ENCODE measurements around the gene GLMP.

The GLMP gene

DNA sequence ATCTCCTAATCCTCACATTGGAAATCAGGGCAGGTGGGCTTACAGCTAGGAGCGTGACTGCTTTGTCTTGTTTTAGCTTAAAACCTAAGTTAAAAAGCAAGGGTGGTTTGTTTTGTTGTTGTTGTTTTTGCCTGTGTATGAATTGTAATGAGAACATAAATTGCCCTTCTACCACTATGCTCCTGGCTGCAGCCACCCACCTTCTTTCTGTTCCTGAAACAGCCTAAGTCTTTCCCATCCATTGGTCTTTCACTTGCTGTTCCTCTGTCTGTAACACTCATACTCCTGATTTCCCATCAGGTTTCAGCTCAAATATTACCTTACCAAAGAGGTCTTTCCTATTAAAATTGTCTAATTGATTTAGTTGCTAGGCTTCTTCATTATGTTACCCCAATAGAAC is 12.0 kb downstream of the GLMP start:
- no peak for DNase-seq (ENCODE audit: low read depth)
- peak overlapping the region; percentile 74 for H3K4me3 ChIP-seq (ENCODE audit: low read depth, low read length)
- TF ChIP-seq CTCF (IDR thresholded peaks at IDR 0.05; ENCODE audit: control insufficient read depth, extremely low read depth, insufficient read depth): no peak

- TF ChIP-seq CTCF (IDR thresholded peaks at IDR 0.05; ENCODE audit: control insufficient read depth, extremely low read depth, insufficient read depth): no peak
- DNase-seq (ENCODE audit: low read depth): peak; percentile 98
- peak within 1 kb of the TSS; percentile 74 for H3K4me3 ChIP-seq (ENCODE audit: low read depth, low read length)
Observed at GRCh38 chr1:156282479-156283222, 12.8 kb downstream of the GLMP start, which contains the start of gene SMG5. SMG5 (minus strand) TSS chr1:156282825; CDS start chr1:156282680, 145 bp downstream.

DNA sequence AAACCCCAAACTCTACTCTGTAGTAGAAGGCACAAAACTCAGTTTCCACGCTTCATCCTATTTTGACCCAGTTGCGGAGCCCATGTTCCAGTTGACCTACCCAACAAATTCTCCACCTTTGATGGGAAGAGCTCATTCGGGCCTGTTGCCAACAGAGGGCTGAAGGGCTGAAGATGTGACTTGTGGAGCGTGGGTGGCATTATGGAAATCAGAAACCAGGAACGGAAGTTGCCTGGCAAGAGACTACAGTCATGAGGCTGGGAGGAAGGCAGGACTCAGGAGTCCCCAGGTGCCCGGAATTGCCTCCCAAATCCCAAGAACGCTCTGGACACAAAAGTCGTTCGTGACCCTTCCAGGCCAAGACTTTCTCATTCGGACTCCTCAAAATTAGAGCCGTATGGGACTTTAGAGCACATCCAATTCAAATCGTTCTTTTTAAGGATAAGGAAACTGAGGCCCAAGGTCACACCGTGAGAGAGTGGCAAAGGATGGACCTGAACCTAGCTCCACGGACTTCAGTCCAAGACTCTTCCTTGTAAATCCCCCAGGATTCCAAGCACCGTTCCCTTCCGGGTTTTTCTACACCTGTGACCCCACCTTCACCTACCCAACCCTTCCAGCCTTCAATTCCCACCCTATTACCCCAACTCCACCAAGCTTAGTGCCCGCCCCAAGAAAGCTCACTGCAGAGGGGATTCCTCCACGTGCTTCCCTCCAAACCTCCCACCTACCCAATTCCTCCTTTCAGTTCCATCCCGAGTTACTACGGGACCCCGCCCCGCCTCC is 13.6 kb downstream of the GLMP start:
- peak overlapping the region; percentile 74 for H3K4me3 ChIP-seq (ENCODE audit: low read depth, low read length)
- DNase-seq (ENCODE audit: low read depth): no peak
- no peak for TF ChIP-seq CTCF (IDR thresholded peaks at IDR 0.05; ENCODE audit: control insufficient read depth, extremely low read depth, insufficient read depth)

DNA sequence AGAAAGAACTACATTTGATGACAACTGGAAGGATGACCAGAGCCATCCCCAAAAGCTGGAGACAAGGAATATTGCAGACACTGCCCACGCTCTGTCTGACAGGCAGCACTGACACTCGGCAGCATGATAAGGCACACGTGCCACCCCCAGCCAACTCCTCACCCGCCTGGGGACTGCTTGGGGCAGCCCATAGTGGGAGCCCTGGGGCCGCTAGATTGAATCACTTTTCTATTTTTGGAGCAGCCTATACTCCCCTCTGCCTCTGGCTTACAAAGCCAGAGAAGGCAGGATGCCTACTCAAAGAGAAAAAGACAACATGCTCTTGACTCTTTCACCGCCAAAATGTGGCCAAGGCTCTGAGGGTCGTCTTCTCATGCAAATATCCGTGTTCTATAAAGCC is 14.2 kb downstream of the GLMP start:
- TF ChIP-seq CTCF (IDR thresholded peaks at IDR 0.05; ENCODE audit: control insufficient read depth, extremely low read depth, insufficient read depth): no peak
- peak overlapping the region; percentile 74 for H3K4me3 ChIP-seq (ENCODE audit: low read depth, low read length)
- no peak for DNase-seq (ENCODE audit: low read depth)

- no peak for DNase-seq (ENCODE audit: low read depth)
- no peak for TF ChIP-seq CTCF (IDR thresholded peaks at IDR 0.05; ENCODE audit: control insufficient read depth, extremely low read depth, insufficient read depth)
- no peak overlapping the region for H3K4me3 ChIP-seq (ENCODE audit: low read depth, low read length)
Observed at GRCh38 chr1:156279837-156280236, 15.6 kb downstream of the GLMP start.

GRCh38 chr1:156276966-156277381 is 18.5 kb downstream of the GLMP start:
- DNase-seq (ENCODE audit: low read depth): no peak
- no peak for TF ChIP-seq CTCF (IDR thresholded peaks at IDR 0.05; ENCODE audit: control insufficient read depth, extremely low read depth, insufficient read depth)

More at GRCh38 chr1:156276966-156277381, 18.5 kb downstream of the GLMP start:
- no peak overlapping the region for H3K4me3 ChIP-seq (ENCODE audit: low read depth, low read length)
